HG02623 (cell line): Measurements from ENCODE around the gene NTSR2.

Experiments
- ATAC-seq: cut with Tn5 transposase; IDR thresholded peaks from one replicate; pipeline ENCODE4 v1.9.1; 2021; ENCODE audit warnings: moderate library complexity; ENCODE audit not compliant: unreplicated experiment

NTSR2 gene, protein sequence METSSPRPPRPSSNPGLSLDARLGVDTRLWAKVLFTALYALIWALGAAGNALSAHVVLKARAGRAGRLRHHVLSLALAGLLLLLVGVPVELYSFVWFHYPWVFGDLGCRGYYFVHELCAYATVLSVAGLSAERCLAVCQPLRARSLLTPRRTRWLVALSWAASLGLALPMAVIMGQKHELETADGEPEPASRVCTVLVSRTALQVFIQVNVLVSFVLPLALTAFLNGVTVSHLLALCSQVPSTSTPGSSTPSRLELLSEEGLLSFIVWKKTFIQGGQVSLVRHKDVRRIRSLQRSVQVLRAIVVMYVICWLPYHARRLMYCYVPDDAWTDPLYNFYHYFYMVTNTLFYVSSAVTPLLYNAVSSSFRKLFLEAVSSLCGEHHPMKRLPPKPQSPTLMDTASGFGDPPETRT

DNA sequence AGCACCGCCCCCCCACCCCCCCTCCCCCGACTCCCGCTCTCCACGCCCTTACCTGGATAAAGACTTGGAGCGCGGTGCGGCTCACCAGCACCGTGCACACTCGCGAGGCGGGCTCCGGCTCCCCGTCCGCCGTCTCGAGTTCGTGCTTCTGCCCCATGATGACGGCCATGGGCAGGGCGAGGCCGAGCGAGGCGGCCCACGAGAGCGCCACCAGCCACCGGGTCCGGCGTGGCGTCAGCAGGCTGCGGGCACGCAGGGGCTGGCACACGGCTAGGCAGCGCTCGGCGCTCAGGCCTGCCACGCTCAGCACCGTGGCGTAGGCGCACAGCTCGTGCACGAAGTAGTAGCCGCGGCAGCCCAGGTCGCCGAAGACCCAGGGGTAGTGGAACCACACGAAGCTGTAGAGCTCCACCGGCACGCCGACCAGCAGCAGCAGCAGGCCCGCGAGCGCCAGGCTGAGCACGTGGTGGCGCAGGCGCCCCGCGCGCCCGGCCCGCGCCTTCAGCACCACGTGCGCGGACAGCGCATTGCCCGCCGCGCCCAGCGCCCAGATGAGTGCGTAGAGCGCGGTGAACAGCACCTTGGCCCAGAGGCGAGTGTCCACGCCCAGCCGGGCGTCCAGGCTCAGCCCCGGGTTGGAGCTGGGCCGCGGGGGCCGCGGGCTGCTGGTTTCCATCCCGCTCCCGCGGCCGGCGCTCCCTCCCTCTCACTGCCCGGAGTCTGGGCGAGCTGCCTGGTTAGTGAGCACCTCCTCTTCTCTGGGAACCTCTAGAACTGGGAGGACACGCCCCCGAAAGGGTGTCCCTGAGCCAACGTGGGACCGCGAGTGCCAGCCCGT lies at the start of gene NTSR2:
Gene NTSR2 (minus strand): TSS at position 742 of the 838 bp plus-strand sequence. CDS start 66 bp downstream, at position 676.
- no peak for ATAC-seq

- ATAC-seq, result no peak
These were observed 49.4 kb upstream of the NTSR2 start for GRCh38 chr2:11719230-11719977.

- ATAC-seq, result no peak
These were observed 48.6 kb upstream of the NTSR2 start for GRCh38 chr2:11718606-11719005.

DNA sequence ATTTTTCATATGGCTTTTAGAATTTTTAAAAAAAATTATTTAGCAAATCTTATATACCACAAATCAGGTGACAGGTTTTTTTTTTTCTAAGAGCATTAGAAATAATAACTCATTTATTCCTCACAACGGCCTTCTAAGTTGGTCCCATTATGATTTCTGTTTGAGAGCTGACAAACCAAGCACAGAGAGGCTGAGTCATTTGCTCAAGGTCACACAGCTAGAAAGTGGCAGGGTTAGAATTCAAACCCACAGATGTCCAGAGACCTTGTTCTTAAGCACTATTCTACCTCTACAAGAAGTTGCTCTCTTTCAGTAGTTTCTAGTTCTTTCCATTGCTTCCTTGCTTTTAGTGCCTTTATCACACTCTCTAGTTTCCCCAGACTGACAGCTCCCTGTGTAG lies 47.6 kb upstream of the NTSR2 start:
- ATAC-seq, result no peak

DNA sequence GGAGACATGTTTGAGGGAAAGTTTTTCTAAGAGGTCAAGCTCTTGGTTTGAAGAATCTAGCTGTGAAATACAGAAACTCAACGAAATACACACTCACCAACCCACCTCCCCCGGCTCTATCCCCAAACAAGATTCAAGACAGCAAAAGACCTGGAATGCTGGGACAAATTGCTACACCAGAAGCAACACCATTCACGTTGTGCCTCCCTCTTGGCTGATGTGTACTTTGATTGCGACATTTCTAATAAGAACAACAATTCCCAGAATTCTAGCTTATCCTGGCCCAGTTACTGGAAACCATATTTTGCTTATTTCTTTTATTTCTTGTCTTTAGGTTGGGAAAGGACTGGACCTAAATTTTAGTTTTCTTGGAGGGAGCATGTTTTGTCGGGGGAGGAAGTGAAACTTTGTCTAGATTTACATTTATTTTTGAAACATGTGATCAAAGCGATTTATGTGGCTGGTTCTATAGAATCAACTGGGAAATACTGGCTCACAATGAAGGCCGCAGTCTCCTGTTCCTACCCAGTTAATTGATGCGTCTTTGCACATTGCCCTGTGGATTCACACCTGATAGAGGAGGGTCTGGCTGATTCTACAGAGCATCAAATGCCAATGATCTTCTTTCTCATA lies 46.8 kb upstream of the NTSR2 start:
- no peak for ATAC-seq

- ATAC-seq, result no peak
These were observed 46.1 kb upstream of the NTSR2 start for GRCh38 chr2:11715987-11716652.

GRCh38 chr2:11713815-11714214 lies 43.8 kb upstream of the NTSR2 start:
- ATAC-seq, result no peak

DNA sequence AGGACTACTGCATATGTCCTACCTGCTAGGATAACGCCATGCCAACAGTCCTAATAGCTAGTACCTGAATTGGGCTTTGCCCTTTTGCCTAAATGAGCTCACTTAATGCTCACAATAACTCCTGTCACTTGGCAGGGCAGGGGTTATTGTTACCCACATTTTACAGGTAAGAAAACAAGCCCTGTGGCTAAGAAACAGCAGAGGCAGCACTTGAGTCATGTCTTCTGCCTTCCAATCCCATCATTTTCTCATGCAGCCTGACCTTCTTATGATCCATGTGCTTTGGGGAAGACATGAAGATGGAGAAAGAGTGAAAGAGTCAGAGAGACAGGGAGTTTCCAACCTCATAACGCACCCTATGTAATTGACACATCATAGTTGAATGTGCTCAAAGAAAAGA lies 42.9 kb upstream of the NTSR2 start:
- ATAC-seq, result no peak

DNA sequence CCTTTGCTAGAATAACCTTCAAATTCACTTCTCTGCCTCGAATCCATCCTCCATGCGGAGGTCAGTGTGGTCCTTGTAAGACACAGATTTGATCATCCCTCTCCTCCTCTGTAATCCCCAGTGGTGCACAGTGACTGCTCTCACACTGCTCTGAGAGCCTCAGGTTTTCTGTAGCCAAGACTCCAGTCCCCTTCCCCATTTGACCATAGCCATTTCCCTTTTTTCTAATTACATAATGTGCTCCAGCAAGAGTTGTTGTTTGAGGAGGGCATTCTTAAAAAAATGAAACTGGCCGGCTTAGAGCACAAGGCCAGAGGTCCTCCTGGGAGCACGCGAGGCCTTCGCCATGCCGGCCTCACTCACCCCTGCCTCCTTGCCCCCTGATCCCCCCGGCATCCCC lies 41.8 kb upstream of the NTSR2 start:
- no peak for ATAC-seq

DNA sequence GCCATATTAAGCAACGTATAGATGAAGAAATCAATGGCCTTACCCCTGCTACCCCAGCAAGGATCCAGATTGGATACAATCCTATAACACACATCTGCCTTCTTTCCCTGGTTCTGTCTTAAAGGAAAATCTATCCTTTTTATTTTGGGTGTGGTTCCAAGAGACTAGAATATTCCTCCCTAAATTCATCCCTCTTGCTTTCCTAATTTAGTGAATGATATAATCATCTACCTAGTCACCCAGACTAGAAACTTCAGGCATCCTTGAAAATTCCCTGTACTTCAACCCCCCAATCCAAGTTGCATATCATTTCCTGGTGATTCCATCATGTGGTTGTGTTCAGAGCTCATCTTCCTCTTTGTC lies 41.3 kb upstream of the NTSR2 start:
- no peak for ATAC-seq

GRCh38 chr2:11710632-11711353 lies 40.8 kb upstream of the NTSR2 start:
- no peak for ATAC-seq

DNA sequence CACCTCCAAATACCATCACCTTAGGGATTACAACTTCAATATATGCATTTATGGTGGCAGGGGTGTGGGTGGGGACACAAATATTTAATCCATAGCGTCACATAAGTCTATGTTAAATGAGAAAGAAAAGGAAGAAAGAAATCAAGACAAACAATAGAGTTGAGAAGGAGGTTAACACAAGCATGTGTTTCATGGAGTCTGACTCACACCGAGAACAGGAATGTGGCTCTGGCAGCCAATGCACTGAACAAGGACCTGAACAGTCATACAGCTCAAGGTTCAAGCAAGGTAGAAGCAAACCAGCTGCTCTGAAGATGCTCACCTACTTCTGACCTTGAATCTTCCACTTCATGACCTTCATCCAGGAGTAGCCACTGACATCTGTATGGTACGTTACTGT lies 40.2 kb upstream of the NTSR2 start:
- no peak for ATAC-seq

DNA sequence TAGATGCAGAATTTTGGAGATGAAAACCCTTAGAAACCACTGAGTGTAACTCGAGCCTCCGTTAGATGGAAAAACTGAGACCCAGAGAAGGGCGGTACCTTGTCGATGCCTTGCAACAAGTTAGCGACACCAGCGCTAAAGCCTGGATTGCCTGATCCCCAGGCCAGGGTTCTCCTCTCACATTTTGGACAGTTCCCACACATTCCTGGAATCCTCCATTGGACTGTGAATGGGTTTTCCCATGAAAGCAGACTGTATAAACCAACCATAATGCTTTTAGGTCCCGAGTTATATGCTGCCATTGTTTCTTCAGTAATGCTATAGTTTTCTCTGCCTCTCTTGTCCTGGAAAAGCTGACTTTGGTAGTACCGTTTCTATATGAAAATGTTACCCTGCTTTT lies 39.3 kb upstream of the NTSR2 start:
- no peak for ATAC-seq

DNA sequence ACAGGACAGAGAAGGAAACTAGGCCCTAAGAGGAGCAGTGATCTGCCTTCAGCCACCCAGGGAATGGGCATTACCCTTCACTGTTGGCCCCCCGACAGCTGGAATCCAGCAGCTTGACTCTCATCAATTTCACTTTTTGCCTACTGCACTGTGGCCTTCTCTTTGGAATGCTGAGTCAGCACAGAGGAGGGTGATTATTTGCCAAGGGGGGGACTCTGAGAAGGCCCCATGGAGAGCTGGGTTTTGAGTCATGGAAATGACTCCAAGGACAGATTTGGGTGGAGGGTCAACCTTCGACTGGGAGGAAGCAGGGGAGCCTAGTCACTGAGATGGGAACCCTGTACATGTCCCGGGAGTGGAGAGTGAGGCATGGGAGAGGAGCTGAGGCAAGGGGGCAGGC lies 38.1 kb upstream of the NTSR2 start:
- no peak for ATAC-seq

DNA sequence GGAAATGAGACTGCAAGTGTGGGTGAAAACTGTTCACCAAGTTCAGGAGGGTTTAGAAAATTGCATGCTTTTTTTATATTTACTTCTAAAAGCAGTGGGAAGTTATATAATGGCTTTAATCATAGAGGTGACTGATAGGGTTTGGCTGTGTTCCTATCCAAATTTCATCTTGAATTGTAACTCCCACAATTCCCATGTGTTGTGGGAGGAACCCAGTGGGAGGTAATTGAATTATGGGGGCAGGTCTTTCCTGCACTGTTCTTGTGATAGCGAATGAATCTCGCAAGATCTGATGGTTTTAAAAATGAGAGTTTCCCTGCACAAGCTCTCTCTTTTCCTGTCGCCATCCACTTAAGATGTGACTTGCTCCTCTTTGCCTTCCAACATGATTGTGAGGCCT lies 35.7 kb upstream of the NTSR2 start:
- no peak for ATAC-seq

GRCh38 chr2:11705063-11705462 lies 35.1 kb upstream of the NTSR2 start:
- ATAC-seq, result no peak

GRCh38 chr2:11703700-11704099 lies 33.7 kb upstream of the NTSR2 start:
- ATAC-seq, result no peak

DNA sequence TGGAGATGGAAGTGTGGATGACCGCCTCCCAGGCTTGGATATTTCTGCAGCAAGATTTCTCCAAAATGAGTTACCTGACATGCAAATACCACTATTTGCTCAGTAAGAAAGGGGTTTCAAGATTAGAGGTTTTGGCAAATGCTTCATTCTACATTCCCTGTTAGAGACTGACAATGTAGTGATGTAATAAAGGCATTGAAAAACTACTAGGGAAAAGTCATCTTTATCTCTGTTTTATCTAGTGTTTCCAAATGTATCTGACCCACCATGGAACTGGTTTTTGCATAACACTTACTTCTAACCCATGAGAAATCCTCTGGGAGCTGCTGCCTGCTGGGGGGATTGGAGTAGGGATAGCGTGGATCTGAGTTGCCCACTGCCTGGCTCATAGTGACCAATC lies 33.0 kb upstream of the NTSR2 start:
- no peak for ATAC-seq

DNA sequence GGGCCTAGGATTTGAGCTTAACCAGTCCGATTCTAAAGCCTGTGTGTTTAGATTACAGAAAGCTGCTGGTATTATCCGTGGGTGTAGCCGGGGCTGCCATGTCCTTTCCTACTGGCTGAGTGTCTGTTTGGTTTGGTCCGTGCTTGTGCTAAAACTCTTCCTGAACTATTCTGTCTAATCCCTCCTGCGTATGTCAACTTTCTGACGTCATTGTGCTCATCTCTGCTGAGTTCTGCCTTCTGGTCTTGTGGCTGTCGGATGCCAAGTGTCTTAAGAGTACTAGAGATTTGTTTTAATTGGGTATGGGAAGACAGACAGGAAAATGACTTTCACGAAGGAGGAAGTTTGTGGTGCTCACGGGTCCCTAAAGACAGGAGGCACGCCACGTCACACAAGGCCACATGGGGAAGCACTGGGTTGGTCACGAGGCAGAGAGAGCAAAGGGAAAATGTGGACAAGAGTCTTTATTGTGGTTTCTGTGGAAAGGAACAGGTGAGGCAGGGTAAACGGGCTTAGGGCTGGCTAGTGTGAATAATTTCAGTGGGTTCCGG lies 31.8 kb upstream of the NTSR2 start:
- ATAC-seq, result no peak

DNA sequence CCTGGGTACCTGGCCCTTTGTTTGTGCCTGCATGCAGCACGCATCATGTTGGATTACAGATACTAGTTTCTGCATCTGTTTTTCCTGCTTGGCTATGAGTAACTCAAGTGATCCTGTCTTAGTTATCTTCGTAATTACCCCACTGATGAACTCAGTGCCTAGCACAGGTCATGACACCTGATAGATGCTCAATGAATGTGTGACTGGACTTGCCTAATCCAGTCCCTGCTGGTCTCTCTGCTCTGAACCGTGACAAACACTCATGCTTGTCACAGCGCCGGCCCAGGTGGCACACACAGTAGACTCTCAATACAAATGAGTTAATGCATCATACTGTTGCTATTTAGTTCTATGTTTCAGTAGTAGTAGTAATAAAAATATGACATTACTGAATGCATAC lies 31.2 kb upstream of the NTSR2 start:
- ATAC-seq, result no peak
